Astrocyte of the spinal cord (primary cell): ENCODE data around the gene TRMO.

Source experiments
- DNase-seq: peaks from one replicate; pipeline ENCODE4 v3.0.0; 2011; ENCODE audit warnings: low read depth, low spot score
- H3K4me3 ChIP-seq: 2 replicates; pipeline ENCODE4 v1.5.1; 2011; ENCODE audit warnings: low read depth, mild to moderate bottlenecking, low read length, moderate library complexity
- CTCF ChIP-seq: IDR thresholded peaks from 2 replicates; pipeline ENCODE4 v1.5.1; 2012; ENCODE audit warnings: low read depth, mild to moderate bottlenecking, low read length, inconsistent platforms
- in situ Hi-C: cut with HindIII; loops from 2 replicates; pipeline ENCODE4 v1.10.0; 2017; ENCODE audit warnings: low sequenced_read_pairs

Gene TRMO

GRCh38 chr9:97876061-97876460, 46.2 kb downstream of the TRMO start:
- no peak overlapping the region for H3K4me3 ChIP-seq
- in situ Hi-C loops, result no loop called here
- no peak for TF ChIP-seq CTCF
- DNase-seq, result no peak

GRCh38 chr9:97875111-97875510, 47.2 kb downstream of the TRMO start:
- H3K4me3 ChIP-seq, result no peak overlapping the region
- no peak for TF ChIP-seq CTCF
- in situ Hi-C loops, result no loop called here
- no peak for DNase-seq

GRCh38 chr9:97874624-97875023, 47.7 kb downstream of the TRMO start:
- DNase-seq, result no peak
- no peak overlapping the region for H3K4me3 ChIP-seq
- in situ Hi-C loops, result no loop called here
- TF ChIP-seq CTCF, result no peak

GRCh38 chr9:97873882-97874281, 48.4 kb downstream of the TRMO start:
- in situ Hi-C loops, result no loop called here
- H3K4me3 ChIP-seq, result no peak overlapping the region
- no peak for TF ChIP-seq CTCF
- no peak for DNase-seq

GRCh38 chr9:97873425-97873824, 48.9 kb downstream of the TRMO start:
- TF ChIP-seq CTCF, result no peak
- H3K4me3 ChIP-seq, result no peak overlapping the region
- DNase-seq, result no peak
- in situ Hi-C loops, result no loop called here

GRCh38 chr9:97868859-97869258, 53.4 kb downstream of the TRMO start:
- in situ Hi-C loops, result no loop called here
- no peak for TF ChIP-seq CTCF
- no peak overlapping the region for H3K4me3 ChIP-seq
- no peak for DNase-seq

- TF ChIP-seq CTCF, result no peak
- no peak for DNase-seq
- no peak overlapping the region for H3K4me3 ChIP-seq
- in situ Hi-C loops, result no loop called here
Measured at GRCh38 chr9:97866848-97867247, 55.5 kb downstream of the TRMO start.
